ENCODE results near the gene LRP1B.

DNA sequence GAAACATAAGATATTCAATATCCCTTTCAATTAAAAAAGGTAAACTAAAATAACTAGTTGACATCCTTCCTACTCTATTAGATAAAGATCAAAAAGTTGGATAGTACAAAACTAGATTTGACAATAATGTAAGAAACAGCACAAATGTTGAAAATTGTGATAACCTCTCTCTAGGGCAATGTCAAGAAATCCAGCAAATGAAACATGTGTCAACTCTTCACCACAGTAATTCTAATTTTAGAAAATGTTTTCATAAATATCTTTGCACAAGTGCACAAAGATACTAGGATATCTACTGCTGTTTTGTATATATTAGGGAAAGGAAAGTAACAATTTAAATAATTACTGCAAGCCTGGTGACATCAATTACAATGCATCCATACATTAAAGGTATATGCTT lies 1220.1 kb downstream of the LRP1B start:
- no peak for TF ChIP-seq CTCF (IDR thresholded peaks at IDR 0.05)
- no peak for TF ChIP-seq POLR2A (IDR thresholded peaks at IDR 0.05)

All from right lobe of liver (tissue), 4 donors.